HL-60 (cell line): ENCODE results near the gene GALT.

ENCODE experiments used
- DNase-seq, 2 experiments: peaks; one replicate each; pipeline ENCODE4 v3.0.0-alpha.2; 2010 to 2020; ENCODE audit warnings: low read depth in 1 of 2, low spot score in 1 of 2
- H3K27ac ChIP-seq: fragments of 250-450 bp; sonication (Bioruptor Pico); replicated peaks from 2 replicates; pipeline ENCODE4 v1.5.1; 2020; ENCODE audit warnings: mild to moderate bottlenecking, moderate library complexity
- H3K27me3 ChIP-seq: fragments of 250-450 bp; sonication (Bioruptor Pico); 2 replicates; pipeline ENCODE4 v1.5.1; 2021; ENCODE audit warnings: mild to moderate bottlenecking, moderate library complexity; ENCODE audit not compliant: insufficient read depth, poor library complexity, severe bottlenecking
- H3K4me3 ChIP-seq: replicated peaks from 2 replicates; pipeline ENCODE4 v1.5.1; 2011; ENCODE audit warnings: mild to moderate bottlenecking, control low read depth, low read length; ENCODE audit not compliant: insufficient read depth
- CTCF ChIP-seq: IDR thresholded peaks from one replicate; pipeline ENCODE4 v1.5.1; 2011; ENCODE audit warnings: low read length, control low read depth, inconsistent platforms; ENCODE audit not compliant: insufficient read depth
- GABPA ChIP-seq: IDR thresholded peaks from 2 replicates; pipeline ENCODE4 v1.6.1; 2012; ENCODE audit warnings: low read depth
- POLR2AphosphoS5 ChIP-seq: IDR thresholded peaks from 2 replicates; pipeline ENCODE4 v1.6.1; 2012; ENCODE audit warnings: low read depth
- REST ChIP-seq: IDR thresholded peaks from 2 replicates; pipeline ENCODE4 v1.6.1; 2012; ENCODE audit warnings: low read depth; ENCODE audit not compliant: insufficient replicate concordance
- SPI1 ChIP-seq: IDR thresholded peaks from 2 replicates; pipeline ENCODE4 v1.6.1; 2012; ENCODE audit warnings: low read depth, mild to moderate bottlenecking, borderline replicate concordance

The GALT gene

GRCh38 chr9:34690983-34691935 is 44.8 kb downstream of the GALT start, which contains the start of gene CCL19:
TSS of gene CCL19 (minus strand) at chr9:34691276. CDS start at chr9:34691139, 137 bp downstream.
- TF ChIP-seq CTCF (no peak), POLR2AphosphoS5 (no peak), SPI1 (no peak), GABPA (no peak), REST (no peak)
- H3K27me3 ChIP-seq = no peaks in the 10 kb centered on the region
- H3K4me3 ChIP-seq = no peak within 1 kb of the TSS
- peak in 1 of 2 experiments; percentile 13 for DNase-seq
- H3K27ac ChIP-seq = no peak within 1 kb of the TSS

- no peak for DNase-seq
- Histone ChIP-seq H3K27me3 (no peaks in the 10 kb centered on the region), H3K27ac (no peak overlapping the region), H3K4me3 (no peak overlapping the region)
- no peak for TF ChIP-seq SPI1
- no peak for TF ChIP-seq GABPA
- no peak for TF ChIP-seq CTCF
These were observed 45.5 kb downstream of the GALT start for GRCh38 chr9:34691936-34692315.

GRCh38 chr9:34693560-34693959 is 47.1 kb downstream of the GALT start:
- H3K4me3 ChIP-seq = no peak overlapping the region
- no peaks in the 10 kb centered on the region for H3K27me3 ChIP-seq
- no peak for DNase-seq
- no peak overlapping the region for H3K27ac ChIP-seq
- TF ChIP-seq REST = no peak
- no peak for TF ChIP-seq SPI1
- no peak for TF ChIP-seq CTCF
- no peak for TF ChIP-seq POLR2AphosphoS5
- no peak for TF ChIP-seq GABPA
